ENCODE data around the gene ISG15.

The ISG15 gene

DNA sequence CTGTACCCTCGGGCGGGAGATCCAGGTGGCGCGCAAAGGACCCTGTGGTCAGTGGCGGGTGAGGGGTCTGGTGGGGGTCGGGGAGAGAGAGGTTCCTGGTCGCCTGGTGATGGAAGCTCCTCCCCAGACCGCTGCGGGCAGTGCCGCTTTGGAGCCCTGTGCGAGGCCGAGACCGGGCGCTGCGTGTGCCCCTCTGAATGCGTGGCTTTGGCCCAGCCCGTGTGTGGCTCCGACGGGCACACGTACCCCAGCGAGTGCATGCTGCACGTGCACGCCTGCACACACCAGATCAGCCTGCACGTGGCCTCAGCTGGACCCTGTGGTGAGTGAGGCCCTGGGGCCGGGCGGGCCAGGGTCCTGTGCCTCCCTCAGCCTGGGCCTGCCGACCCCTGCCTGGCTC lies 30.1 kb downstream of the ISG15 start:
- TF ChIP-seq, protein P1, sequence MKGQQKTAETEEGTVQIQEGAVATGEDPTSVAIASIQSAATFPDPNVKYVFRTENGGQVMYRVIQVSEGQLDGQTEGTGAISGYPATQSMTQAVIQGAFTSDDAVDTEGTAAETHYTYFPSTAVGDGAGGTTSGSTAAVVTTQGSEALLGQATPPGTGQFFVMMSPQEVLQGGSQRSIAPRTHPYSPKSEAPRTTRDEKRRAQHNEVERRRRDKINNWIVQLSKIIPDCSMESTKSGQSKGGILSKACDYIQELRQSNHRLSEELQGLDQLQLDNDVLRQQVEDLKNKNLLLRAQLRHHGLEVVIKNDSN (IDR thresholded peaks at IDR 0.05) = no peak
- TF ChIP-seq FOXM1 (IDR thresholded peaks at IDR 0.05; ENCODE audit: borderline replicate concordance, low read depth) = no peak
- TF ChIP-seq TEAD4 (IDR thresholded peaks at IDR 0.05) = no peak
- TF ChIP-seq TAF1 (IDR thresholded peaks at IDR 0.05; ENCODE audit: low read depth) = no peak
- no peak for TF ChIP-seq ZBTB7A (IDR thresholded peaks at IDR 0.05; ENCODE audit: low read depth)

DNA sequence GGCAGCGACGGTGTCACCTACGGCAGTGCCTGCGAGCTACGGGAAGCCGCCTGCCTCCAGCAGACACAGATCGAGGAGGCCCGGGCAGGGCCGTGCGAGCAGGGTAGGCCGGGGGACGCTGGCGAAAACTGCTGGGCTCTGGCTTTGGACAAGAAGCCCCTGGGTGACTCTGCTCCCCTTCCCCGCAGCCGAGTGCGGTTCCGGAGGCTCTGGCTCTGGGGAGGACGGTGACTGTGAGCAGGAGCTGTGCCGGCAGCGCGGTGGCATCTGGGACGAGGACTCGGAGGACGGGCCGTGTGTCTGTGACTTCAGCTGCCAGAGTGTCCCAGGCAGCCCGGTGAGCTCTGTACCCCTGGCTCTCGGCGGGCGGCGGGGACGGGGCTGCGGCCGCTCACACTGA lies 30.6 kb downstream of the ISG15 start:
- TF ChIP-seq NFIC (IDR thresholded peaks at IDR 0.05) (no peak), EGR1 (IDR thresholded peaks at IDR 0.05) (no peak), TCF12 (IDR thresholded peaks at IDR 0.05; ENCODE audit: low read depth) (no peak), ZBTB7A (IDR thresholded peaks at IDR 0.05; ENCODE audit: low read depth) (no peak), FOXM1 (IDR thresholded peaks at IDR 0.05; ENCODE audit: borderline replicate concordance, low read depth) (no peak), TAF1 (IDR thresholded peaks at IDR 0.05; ENCODE audit: low read depth) (no peak), CEBPB (IDR thresholded peaks at IDR 0.05) (no peak)
- TF ChIP-seq, protein P2, sequence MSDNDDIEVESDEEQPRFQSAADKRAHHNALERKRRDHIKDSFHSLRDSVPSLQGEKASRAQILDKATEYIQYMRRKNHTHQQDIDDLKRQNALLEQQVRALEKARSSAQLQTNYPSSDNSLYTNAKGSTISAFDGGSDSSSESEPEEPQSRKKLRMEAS (IDR thresholded peaks at IDR 0.05) = no peak
- TF ChIP-seq, protein P3, sequence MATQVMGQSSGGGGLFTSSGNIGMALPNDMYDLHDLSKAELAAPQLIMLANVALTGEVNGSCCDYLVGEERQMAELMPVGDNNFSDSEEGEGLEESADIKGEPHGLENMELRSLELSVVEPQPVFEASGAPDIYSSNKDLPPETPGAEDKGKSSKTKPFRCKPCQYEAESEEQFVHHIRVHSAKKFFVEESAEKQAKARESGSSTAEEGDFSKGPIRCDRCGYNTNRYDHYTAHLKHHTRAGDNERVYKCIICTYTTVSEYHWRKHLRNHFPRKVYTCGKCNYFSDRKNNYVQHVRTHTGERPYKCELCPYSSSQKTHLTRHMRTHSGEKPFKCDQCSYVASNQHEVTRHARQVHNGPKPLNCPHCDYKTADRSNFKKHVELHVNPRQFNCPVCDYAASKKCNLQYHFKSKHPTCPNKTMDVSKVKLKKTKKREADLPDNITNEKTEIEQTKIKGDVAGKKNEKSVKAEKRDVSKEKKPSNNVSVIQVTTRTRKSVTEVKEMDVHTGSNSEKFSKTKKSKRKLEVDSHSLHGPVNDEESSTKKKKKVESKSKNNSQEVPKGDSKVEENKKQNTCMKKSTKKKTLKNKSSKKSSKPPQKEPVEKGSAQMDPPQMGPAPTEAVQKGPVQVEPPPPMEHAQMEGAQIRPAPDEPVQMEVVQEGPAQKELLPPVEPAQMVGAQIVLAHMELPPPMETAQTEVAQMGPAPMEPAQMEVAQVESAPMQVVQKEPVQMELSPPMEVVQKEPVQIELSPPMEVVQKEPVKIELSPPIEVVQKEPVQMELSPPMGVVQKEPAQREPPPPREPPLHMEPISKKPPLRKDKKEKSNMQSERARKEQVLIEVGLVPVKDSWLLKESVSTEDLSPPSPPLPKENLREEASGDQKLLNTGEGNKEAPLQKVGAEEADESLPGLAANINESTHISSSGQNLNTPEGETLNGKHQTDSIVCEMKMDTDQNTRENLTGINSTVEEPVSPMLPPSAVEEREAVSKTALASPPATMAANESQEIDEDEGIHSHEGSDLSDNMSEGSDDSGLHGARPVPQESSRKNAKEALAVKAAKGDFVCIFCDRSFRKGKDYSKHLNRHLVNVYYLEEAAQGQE (IDR thresholded peaks at IDR 0.05; ENCODE audit: low read depth) = no peak

DNA sequence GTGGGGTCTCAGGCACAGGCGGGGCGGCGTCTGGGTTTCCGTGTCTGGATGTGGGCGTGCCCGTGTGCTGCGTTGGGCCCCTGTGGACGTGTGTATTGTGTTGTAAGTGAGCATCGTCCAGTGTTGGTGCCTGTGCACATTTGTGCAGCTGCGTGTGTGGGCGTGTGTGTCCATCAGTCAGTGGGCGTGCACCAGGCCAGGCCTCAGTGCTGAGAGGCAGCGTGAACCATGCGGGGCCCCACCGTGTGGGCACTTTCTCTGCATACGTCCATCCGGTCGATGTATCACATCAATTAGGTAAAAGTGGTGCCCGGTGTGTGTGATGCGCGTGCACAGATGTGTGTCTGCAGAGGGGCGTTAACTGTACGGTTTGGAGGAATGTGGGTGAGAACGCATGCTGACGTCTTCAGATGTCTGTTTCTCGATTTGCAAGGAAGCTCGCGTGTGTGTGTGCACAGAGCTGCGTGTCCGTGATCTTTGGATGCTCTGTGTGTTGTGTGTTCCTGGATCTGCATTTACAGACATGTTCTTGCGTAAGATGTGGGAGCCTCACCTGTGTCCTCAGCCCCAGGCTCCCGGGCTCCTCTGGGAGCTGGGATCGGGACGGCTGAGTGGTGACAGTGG lies 31.3 kb downstream of the ISG15 start:
- no peak for TF ChIP-seq TCF12 (IDR thresholded peaks at IDR 0.05; ENCODE audit: low read depth)
- TF ChIP-seq EP300 (IDR thresholded peaks at IDR 0.05; ENCODE audit: borderline replicate concordance) = no peak
- no peak for TF ChIP-seq NFIC (IDR thresholded peaks at IDR 0.05)
- no peak for TF ChIP-seq RAD21 (IDR thresholded peaks at IDR 0.05; ENCODE audit: low read depth)

DNA sequence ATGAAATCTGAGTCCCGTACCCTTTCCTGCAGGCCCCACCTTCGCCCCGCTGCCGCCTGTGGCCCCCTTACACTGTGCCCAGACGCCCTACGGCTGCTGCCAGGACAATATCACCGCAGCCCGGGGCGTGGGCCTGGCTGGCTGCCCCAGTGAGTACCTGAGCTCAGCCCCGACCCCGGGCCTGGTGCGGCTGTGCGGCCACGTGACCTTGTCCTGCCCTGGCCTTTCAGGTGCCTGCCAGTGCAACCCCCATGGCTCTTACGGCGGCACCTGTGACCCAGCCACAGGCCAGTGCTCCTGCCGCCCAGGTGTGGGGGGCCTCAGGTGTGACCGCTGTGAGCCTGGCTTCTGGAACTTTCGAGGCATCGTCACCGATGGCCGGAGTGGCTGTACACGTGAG lies 31.8 kb downstream of the ISG15 start:
- no peak for TF ChIP-seq CEBPB (IDR thresholded peaks at IDR 0.05)
- TF ChIP-seq, protein P3 (IDR thresholded peaks at IDR 0.05; ENCODE audit: low read depth) = no peak
- TF ChIP-seq YY1 (IDR thresholded peaks at IDR 0.05; ENCODE audit: low read depth) = no peak
- no peak for TF ChIP-seq ZBTB7A (IDR thresholded peaks at IDR 0.05; ENCODE audit: low read depth)
- no peak for TF ChIP-seq FOXM1 (IDR thresholded peaks at IDR 0.05; ENCODE audit: borderline replicate concordance, low read depth)
- TF ChIP-seq RAD21 (IDR thresholded peaks at IDR 0.05; ENCODE audit: low read depth) = no peak
- TF ChIP-seq TEAD4 (IDR thresholded peaks at IDR 0.05) = no peak
- TF ChIP-seq CREB1 (IDR thresholded peaks at IDR 0.05; ENCODE audit: low read depth) = no peak
- TF ChIP-seq EGR1 (IDR thresholded peaks at IDR 0.05) = no peak
- TF ChIP-seq NFIC (IDR thresholded peaks at IDR 0.05) = no peak
- TF ChIP-seq, protein P2 (IDR thresholded peaks at IDR 0.05) = no peak
- TF ChIP-seq TAF1 (IDR thresholded peaks at IDR 0.05; ENCODE audit: low read depth) = no peak
- TF ChIP-seq TCF12 (IDR thresholded peaks at IDR 0.05; ENCODE audit: low read depth) = no peak
- TF ChIP-seq EP300 (IDR thresholded peaks at IDR 0.05; ENCODE audit: borderline replicate concordance) = no peak
- TF ChIP-seq, protein P1 (IDR thresholded peaks at IDR 0.05) = no peak

DNA sequence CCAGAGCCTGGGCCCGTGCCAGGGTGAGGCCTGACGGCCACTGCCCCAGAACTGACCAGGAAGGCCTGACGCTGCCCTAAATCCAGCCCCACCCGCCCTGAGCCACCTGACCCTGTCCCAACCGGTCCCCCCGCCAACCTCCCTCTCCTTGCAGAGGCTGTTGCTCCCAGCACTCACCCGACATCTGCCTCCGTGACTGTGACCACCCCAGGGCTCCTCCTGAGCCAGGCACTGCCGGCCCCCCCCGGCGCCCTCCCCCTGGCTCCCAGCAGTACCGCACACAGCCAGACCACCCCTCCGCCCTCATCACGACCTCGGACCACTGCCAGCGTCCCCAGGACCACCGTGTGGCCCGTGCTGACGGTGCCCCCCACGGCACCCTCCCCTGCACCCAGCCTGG lies 32.9 kb downstream of the ISG15 start:
- no peak for TF ChIP-seq CEBPB (IDR thresholded peaks at IDR 0.05)
- TF ChIP-seq RAD21 (IDR thresholded peaks at IDR 0.05; ENCODE audit: low read depth) = no peak
- no peak for TF ChIP-seq ZBTB7A (IDR thresholded peaks at IDR 0.05; ENCODE audit: low read depth)
- no peak for TF ChIP-seq YY1 (IDR thresholded peaks at IDR 0.05; ENCODE audit: low read depth)
- no peak for TF ChIP-seq NFIC (IDR thresholded peaks at IDR 0.05)
- TF ChIP-seq, protein P1 (IDR thresholded peaks at IDR 0.05) = no peak
- no peak for TF ChIP-seq CREB1 (IDR thresholded peaks at IDR 0.05; ENCODE audit: low read depth)
- TF ChIP-seq TEAD4 (IDR thresholded peaks at IDR 0.05) = no peak

DNA sequence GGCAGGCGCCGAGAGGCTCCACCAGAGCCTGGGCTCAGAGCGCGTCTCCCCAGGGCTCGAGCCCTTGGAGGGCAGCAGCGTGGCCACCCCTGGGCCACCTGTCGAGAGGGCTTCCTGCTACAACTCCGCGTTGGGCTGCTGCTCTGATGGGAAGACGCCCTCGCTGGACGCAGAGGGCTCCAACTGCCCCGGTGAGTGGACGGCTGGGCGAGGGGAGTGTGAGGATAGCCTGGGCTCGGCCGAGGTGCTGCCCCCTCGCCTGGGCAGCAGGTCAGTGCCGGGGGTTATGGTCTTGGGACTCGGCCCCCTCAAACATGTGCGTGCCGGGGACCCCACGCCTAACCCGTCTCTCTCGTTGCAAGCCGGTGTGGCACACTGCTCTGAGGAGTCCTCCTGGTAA lies 33.5 kb downstream of the ISG15 start:
- TF ChIP-seq EGR1 (IDR thresholded peaks at IDR 0.05) = no peak
- no peak for TF ChIP-seq YY1 (IDR thresholded peaks at IDR 0.05; ENCODE audit: low read depth)
- no peak for TF ChIP-seq NFIC (IDR thresholded peaks at IDR 0.05)
- no peak for TF ChIP-seq TEAD4 (IDR thresholded peaks at IDR 0.05)
- TF ChIP-seq TCF12 (IDR thresholded peaks at IDR 0.05; ENCODE audit: low read depth) = no peak

All from Ishikawa (cell line).